GM19351 (cell line): ENCODE data around the gene BUD13.

ENCODE experiments used
- ATAC-seq: cut with Tn5 transposase; IDR thresholded peaks from one replicate; pipeline ENCODE4 v1.9.1; 2021; ENCODE audit warnings: mild to moderate bottlenecking, moderate library complexity; ENCODE audit not compliant: unreplicated experiment

The BUD13 gene

DNA sequence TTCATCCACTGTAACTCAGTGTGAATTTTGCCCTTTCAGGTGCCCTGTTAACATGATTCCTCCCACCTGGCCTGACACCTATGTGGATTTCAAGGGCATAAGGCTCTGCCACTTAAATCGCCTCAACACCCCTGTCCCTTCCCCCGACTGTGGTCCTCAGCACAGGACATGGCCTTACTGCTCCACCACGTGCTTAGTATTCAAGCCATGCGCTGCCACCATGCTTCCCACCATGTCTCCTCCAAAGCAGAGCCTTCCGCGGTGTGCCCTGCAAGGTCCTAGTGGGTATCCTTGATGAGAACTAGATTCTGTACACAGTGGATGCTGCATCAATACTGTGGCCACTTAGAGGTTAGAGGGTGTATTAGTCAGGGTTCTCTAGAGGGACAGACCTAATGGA, 51.9 kb downstream of the BUD13 start:
- ATAC-seq = no peak

DNA sequence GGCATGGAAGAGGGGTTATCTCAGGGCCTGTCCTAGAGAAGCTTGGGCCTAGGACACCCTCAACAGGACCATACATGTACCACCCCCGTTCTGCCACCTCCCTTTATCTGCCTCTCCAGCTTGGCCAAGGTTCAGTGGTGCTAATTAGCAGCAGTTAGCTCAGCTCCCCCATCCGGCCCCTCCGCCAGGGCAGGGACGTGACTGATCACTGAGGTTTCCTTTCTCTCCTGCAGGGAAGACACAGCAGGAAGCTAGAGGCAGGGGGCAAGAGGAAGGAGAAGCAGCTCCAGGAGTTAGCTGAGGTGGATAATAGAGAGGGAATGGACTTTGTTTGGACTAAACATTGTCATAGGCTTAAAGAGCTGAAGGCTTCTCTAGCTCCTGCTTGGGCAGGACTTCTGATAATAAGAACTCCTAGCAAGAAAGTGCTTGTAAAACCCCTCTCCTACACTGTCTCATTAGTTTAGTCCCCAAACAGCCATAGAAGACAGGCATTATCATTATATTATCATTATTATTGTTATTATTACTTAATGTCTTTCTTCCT, 53.8 kb downstream of the BUD13 start:
- no peak for ATAC-seq

DNA sequence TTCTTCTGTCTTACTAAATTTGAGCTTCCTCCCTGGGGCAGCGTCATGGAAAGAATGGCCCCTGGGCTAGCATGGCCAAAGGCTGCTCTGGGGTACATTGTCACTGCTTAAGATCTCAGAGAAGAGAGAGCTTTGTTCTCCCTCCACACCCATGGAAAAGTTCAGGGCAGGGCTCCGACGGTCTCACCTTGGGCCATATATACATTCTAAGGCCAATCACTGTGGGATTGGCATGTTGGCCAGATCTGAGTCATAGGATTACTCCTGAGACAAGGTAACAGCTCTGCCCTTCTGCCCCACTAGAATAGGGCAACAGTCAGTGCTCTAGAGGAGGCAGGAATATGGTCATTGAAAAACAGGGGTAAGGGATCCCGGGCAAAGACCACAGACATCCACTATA, 56.2 kb downstream of the BUD13 start:
- ATAC-seq = no peak

DNA sequence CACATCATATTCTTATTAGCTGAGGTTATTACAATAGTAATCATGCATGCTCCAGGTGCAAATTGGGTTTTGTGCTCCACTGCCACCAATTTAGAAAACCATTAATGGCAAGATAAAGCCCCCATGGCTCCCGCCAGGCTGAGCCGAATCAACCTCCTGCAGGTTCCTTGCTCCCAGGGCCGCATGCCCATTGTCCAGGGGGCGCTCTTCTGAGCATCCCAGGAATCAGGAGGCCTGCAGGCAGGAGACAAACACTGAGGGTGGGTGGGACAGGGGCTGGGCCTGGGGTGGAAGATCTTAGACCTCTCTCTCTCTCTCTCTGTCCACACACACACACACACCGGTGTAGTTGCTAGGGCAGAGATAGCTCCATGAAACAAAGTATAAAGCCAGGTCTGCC, 57.4 kb downstream of the BUD13 start:
- no peak for ATAC-seq

GRCh38 chr11:116714902-116715301, 57.9 kb downstream of the BUD13 start:
- no peak for ATAC-seq

DNA sequence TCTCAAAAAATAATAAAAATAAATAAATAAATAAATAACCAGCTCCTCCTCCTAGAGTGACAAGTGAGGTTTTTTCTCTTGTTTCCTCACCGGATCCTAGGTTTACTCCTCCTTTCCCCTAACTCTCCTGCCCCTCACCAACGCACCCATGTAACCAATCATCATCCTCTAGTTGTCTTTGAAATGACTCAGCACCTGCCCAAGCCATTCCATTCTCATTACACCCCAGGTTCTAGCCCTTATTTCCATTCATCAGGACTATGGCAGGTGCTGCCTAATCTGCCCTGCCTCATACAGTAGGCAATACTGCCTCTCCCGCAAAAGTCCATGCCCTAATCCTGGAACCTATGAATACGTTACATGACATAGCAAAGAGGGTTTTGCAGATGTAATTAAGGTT, 60.4 kb downstream of the BUD13 start:
- no peak for ATAC-seq

DNA sequence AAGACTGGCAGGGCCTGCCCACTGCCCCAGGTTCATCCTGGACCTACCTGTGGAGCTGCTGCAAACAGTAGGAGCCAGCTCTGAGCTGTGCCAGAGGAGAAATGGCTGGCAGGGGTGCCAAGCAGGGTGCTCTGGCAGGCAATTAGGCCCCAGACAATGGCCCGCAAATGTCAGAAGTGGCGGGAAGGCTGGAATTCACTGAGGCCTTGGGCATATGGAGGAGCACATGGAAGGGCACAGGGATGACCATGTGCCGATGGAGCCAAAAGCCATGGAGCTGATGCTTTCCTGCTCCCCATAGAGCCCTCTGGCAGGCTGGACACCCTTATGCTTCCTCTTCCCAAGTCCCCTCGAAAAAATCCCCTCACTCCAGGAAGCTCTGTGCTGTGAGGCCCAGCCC, 62.0 kb downstream of the BUD13 start:
- ATAC-seq = no peak

GRCh38 chr11:116710001-116710674, 62.6 kb downstream of the BUD13 start:
- no peak for ATAC-seq

- ATAC-seq = no peak
Measured at GRCh38 chr11:116707746-116708145, 65.0 kb downstream of the BUD13 start.

- ATAC-seq = no peak
Measured at GRCh38 chr11:116707161-116707629, 65.6 kb downstream of the BUD13 start.

DNA sequence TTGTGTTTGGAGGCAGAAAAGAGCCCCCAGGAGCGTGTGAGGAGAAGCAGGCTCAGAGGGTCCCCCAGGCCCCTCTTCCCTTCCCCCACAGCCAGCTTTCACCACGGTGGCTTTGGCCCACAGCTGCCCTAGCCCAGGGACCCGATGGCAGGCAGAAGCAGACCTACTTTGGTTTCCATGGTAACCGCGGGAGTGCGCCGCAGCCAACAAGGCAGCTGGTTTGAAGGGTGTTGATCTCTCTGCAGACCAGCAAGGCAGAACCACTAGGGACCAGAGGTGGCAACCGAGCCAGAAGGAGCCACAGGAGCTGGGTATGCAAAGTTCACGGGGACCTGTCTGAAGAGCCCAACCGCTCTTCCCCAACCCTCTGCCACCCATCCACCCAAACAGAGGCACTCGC, 69.4 kb downstream of the BUD13 start:
- ATAC-seq = no peak

- no peak for ATAC-seq
Measured at GRCh38 chr11:116702772-116703385, 69.9 kb downstream of the BUD13 start.

GRCh38 chr11:116701876-116702275, 70.9 kb downstream of the BUD13 start:
- no peak for ATAC-seq

DNA sequence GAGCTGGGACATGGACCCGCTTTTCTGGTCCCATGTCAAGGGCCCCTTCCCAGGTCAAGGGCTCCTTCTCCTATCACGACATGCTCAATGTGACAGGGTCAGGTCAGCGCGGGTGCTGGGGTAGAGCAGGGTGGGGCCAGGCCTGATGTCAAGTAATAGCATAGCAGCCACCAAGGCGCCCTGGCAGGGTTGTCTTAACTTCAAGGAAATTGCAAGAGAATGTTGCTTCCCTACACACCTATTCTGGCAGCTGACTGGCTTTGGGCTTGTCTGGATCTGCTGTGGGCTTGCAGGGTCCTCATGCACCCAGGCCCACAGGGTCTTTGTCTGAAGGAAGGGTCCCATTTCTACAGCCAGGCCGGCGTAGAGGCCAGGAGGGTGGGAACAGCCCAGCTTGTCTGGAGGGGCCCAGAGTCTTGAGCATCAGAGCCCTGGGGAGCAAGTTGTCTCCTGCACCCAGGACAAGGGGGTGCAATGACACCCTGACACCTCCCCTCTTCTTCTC, 71.4 kb downstream of the BUD13 start:
- no peak for ATAC-seq

DNA sequence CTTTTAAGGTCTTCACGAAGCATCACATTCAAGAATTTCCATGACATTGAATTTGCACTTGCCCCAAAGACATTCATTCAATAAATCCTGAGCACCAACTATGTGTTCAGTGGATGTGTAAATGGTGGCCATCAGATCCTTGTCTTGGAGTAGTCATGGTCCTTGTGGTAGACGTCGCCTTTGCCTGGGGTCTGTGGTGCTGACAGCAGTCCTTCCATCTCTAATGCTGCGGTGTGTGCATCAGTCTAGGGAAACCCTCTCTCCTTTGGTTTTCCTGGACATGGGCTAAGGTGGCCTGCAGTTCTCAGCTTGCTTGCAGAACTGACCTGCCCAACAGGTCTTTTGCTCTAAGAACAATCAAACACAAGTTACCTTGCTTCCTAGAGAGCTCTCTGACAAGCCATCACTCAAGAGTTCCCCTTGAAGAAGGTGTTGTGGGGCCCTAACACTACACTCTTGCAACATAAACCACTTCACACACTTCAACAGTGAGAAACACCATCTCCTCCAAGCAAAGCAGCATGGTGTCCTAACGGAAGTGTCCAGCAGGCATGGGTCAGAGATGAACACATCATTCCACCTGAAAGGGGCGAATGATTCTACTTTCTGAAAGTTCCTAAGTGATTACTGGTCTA, 72.1 kb downstream of the BUD13 start:
- no peak for ATAC-seq
